Prostate gland (tissue), 2 donors: Measurements from ENCODE around the gene LMX1B.

Source experiments
- CTCF ChIP-seq, 4 experiments: fragments of 200-600 bp in 2 of 4; fragments of 450-650 bp in 2 of 4; sonication (generic) in 2 of 4; IDR thresholded peaks; 1 replicate in 3 of 4; 2 replicates in 1 of 4; pipeline ENCODE4 v1.5.1; 2016 to 2019; ENCODE audit warnings: antibody characterized with exemption in 4 of 4, mild to moderate bottlenecking in 2 of 4, moderate library complexity in 2 of 4
- POLR2A ChIP-seq: fragments of 450-650 bp; IDR thresholded peaks from one replicate; pipeline ENCODE4 v1.6.1; 2016; ENCODE audit warnings: antibody characterized with exemption, mild to moderate bottlenecking
- POLR2AphosphoS5 ChIP-seq: sonication (generic); formaldehyde crosslinking; IDR thresholded peaks from one replicate; pipeline ENCODE4 v1.6.1; 2017; ENCODE audit warnings: antibody characterized with exemption

- no peak for TF ChIP-seq CTCF (IDR thresholded peaks at IDR 0.05)
- no peak for TF ChIP-seq POLR2A
- TF ChIP-seq POLR2AphosphoS5 = no peak
Measured at GRCh38 chr9:126609191-126609590, 4.5 kb upstream of the LMX1B start.
